ENCODE data around the gene FBXO11.

The FBXO11 gene

GRCh38 chr2:47741637-47742036, 164.7 kb downstream of the FBXO11 start:
- Histone ChIP-seq H3K27me3 (ENCODE audit: low read depth) (no peaks in the 10 kb centered on the region), H3K9me3 (no peaks in the 10 kb centered on the region), H3K4me3 (no peak overlapping the region), H3K4me1 (peaks cover 6% of the 10 kb centered on the region; the same call in 1 of the 2 replicates), H3K36me3 (replicated peaks) (no peaks in the 10 kb centered on the region)
- DNase-seq (ENCODE audit: low spot score in 2 of 2), result no peak
- in situ Hi-C loops (cut with MboI; ENCODE audit: low sequenced_read_pairs), result no loop called here

- in situ Hi-C loops (cut with MboI; ENCODE audit: low sequenced_read_pairs), result no loop called here
- Histone ChIP-seq H3K4me3 (no peak overlapping the region), H3K36me3 (replicated peaks) (no peaks in the 10 kb centered on the region), H3K9me3 (no peaks in the 10 kb centered on the region), H3K27me3 (ENCODE audit: low read depth) (no peaks in the 10 kb centered on the region), H3K4me1 (peaks cover 6% of the 10 kb centered on the region; the same call in 1 of the 2 replicates)
- no peak for DNase-seq (ENCODE audit: low spot score in 2 of 2)
Observed at GRCh38 chr2:47741101-47741500, 165.2 kb downstream of the FBXO11 start.
